ENCODE data around the gene SCYL1.

SCYL1 gene

GRCh38 chr11:65569164-65569972 is 44.5 kb downstream of the SCYL1 start:
- DNase-seq (ENCODE audit: low read depth, low spot score) = no peak

- DNase-seq (ENCODE audit: low read depth, low spot score) = peak; percentile 96
Observed at GRCh38 chr11:65569973-65570918, 45.4 kb downstream of the SCYL1 start, which contains the start of gene ZNRD2. Gene ZNRD2, plus strand, starts transcription at chr11:65570477. Its CDS starts 15 bp downstream, at chr11:65570492.

DNA sequence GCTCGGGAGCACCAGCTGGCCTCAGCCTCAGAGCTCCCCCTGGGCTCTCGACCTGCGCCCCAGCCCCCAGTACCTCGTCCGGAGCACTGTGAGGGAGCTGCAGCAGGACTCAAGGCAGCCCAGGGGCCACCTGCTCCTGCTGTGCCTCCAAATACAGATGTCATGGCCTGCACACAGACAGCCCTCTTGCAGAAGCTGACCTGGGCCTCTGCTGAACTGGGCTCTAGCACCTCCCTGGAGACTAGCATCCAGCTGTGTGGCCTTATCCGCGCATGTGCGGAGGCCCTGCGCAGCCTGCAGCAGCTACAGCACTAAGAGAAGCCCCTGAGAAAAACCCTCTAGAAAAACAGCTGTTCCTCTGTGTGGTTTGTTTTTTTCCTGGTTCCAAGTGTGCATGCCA is 46.5 kb downstream of the SCYL1 start:
- DNase-seq (ENCODE audit: low read depth, low spot score) = no peak

GRCh38 chr11:65571940-65572339 is 47.1 kb downstream of the SCYL1 start:
- no peak for DNase-seq (ENCODE audit: low read depth, low spot score)

DNA sequence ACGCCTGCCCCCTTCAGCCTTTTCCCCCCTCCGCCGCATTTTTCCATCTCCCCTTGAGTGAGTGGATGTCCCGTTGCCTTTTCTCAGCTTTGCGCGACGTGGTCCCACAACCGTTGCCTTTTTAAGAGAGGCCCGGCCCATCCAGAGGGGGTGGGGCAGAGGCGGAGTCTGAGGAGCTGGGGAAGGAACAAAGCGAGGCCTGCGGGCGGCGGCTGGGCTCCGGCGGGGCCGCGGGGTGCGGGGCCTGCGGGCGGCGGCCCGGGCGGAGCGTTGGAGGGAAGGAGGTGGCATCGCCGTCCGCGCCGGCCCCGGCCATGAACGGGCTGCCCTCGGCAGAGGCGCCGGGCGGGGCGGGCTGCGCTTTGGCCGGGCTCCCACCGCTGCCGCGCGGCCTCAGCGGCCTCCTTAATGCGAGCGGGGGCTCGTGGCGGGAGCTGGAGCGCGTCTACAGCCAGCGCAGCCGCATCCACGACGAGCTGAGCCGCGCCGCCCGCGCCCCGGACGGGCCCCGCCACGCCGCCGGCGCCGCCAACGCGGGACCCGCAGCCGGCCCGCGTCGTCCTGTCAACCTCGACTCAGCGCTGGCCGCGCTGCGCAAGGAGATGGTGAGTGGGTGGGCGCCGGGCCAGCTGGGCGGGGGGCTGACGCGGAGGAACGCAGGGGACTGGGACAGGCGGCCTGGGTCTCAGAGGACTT is 47.6 kb downstream of the SCYL1 start, which contains the start of gene FAM89B:
Gene FAM89B (plus strand): TSS at position 183 of the 696 bp plus-strand sequence. CDS start 132 bp downstream, at position 315.
- no peak for DNase-seq (ENCODE audit: low read depth, low spot score)

- DNase-seq (ENCODE audit: low read depth, low spot score) = no peak
Observed at GRCh38 chr11:65573391-65574079, 48.7 kb downstream of the SCYL1 start.

- no peak for DNase-seq (ENCODE audit: low read depth, low spot score)
Observed at GRCh38 chr11:65574109-65574810, 49.4 kb downstream of the SCYL1 start.

GRCh38 chr11:65574811-65575567 is 50.1 kb downstream of the SCYL1 start:
- DNase-seq (ENCODE audit: low read depth, low spot score) = no peak

- DNase-seq (ENCODE audit: low read depth, low spot score) = no peak
Observed at GRCh38 chr11:65575568-65576231, 50.8 kb downstream of the SCYL1 start, which contains the start of gene EHBP1L1. Gene EHBP1L1, plus strand, starts transcription at chr11:65576053. Its CDS starts 250 bp downstream, at chr11:65576303.

DNA sequence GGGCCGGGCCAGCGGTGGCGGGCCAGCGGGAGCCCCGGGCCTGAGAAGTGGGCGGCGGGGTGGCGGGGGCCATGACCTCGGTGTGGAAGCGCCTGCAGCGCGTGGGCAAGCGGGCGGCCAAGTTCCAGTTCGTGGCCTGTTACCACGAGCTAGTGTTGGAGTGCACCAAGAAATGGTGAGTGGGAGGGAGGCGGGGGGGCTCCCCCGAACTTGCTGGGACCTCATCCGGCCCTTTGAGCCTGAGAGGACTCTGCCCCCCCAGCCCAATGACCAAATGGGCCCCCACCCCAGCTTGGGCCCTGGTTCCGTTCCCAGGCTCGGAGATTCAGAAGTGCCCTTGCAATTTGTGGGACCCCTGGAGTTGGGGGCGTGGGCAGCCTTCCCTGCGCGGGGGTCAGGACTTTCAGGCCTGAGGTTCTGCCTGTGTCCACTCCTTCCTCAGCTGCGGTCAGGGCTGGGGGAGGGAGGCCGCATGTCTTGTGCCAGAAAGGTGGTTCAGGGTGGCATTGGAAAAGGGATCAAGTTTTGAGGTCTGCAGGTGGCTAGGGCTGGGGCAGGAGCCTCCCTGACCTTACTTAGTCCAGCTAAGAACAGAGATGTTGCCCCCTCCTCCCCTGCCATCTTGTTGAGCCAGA is 51.5 kb downstream of the SCYL1 start:
- no peak for DNase-seq (ENCODE audit: low read depth, low spot score)

- no peak for DNase-seq (ENCODE audit: low read depth, low spot score)
Observed at GRCh38 chr11:65576867-65577755, 52.2 kb downstream of the SCYL1 start.

DNA sequence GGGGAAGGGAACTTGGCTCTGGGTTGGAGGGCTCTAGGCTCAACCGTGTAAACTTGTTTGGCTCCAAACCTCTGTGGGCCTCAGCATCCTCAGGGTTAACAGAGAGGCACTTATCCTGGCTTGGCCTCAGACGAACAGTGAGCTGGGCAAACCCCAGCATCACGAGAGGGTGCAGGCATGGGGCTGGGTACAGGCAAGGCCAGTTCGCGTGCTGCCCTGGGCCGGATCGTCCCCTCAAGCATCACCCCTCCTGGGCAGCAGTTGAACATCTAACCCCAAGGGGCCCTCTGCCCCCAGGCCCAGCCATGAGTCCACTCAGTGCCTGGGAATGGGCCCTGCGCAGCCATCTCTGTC is 52.9 kb downstream of the SCYL1 start:
- DNase-seq (ENCODE audit: low read depth, low spot score) = no peak

- DNase-seq (ENCODE audit: low read depth, low spot score) = no peak
Observed at GRCh38 chr11:65578134-65578533, 53.3 kb downstream of the SCYL1 start.

DNA sequence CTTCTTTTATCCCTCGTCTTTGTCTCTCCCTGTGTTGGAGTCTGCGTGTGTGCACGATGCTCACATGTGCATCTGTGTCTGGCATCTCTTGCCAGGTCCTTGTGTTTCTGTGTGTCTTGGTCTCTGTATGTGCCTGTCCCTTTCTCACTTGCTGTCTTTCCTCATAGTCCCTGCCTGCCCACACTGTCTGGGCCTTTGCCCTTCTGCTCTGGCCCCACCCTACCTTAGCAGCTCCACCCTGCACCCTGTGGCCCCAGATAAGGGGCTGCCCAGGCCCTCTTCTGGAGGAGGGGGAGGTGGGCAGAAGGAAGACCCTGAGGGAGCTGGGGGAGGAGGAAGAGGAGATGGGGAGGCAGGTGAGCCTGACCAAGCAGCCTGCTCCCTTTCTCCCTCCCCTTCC is 53.8 kb downstream of the SCYL1 start:
- DNase-seq (ENCODE audit: low read depth, low spot score) = no peak

DNA sequence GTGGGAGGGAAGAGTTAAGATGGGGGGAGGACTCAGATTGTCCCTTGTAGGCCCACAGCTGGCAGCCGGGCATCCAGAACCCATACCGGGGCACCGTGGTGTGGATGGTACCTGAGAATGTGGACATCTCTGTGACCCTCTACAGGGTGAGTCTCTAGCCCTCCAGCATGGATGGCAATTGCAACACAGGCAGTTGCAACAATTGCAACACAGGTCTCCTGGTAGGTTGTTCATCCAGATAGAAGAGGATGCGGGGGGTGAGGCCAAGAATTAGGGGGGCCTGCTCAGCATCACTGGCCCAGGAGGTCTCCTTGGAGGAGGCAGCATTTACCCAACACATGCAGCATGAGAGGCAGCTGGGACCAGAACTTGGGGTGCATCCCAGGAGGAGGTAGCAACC is 54.4 kb downstream of the SCYL1 start:
- DNase-seq (ENCODE audit: low read depth, low spot score) = no peak

DNA sequence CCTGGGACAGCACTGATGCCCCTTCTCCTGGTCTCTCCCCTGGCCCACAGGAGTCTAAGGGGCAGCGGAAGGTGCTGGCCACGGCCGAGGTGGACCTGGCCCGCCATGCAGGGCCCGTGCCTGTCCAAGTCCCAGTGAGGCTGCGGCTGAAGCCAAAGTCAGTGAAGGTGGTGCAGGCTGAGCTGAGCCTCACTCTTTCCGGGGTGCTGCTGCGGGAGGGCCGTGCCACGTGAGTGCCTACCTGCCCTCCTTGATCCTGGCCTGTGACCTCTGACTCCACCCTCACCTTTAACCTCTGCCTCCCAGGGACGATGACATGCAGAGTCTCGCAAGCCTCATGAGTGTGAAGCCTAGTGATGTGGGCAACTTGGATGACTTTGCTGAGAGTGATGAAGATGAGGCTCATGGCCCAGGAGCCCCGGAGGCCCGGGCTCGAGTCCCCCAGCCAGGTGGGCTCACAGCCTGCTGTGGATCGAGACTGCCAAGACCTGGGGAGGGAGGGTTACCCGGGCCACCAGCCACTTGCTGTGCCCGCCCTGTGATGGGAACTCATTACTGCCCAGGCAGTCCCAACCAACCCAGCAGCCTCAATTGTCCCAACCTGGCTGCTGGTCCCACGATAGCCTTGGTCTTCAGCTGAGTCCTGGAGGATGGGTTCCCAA is 55.3 kb downstream of the SCYL1 start:
- DNase-seq (ENCODE audit: low read depth, low spot score) = no peak

DNA sequence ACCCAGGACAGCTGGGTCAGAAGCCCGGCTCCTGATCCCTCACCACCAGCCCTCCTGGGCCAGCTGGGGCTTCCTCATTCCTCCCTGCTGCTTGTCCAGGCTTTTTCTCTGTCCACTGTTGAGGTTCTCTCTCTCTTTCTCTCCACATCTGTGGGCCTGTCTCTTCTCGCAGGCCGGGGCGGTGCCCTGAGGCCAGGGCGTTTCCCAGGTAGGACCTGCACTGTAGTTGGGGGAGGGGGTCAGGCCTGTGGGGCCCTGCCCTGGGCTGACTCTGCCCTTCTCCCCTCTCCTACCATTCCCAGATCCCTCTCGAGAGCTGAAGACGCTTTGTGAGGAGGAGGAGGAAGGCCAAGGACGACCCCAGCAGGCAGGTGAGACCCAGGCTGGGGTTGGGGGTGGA is 55.9 kb downstream of the SCYL1 start:
- no peak for DNase-seq (ENCODE audit: low read depth, low spot score)
